K562 (cell line): ENCODE measurements around the gene TTC28. TPM values are rescaled to one million over a fixed set of nuclear protein-coding genes. Genes with fewer than 3 reads are reported as not detected.

Source experiments
- ATAC-seq: fragments of 200-7000 bp; cut with Tn5 transposase; 3 replicates; pipeline ENCODE4 v1.9.1; 2020; ENCODE audit warnings: moderate library complexity
- BruUV-seq: library from RNA; stranded (reverse); fragments of 400-500 nt; replicated peaks from 2 replicates; lab custom pipeline; 2021; lab: Mats Ljungman, UMichigan
- CTCF ChIA-PET: fragments of 300-600 bp; formaldehyde crosslinking; extraction: SDS; loops from one replicate; lab custom pipeline; 2021; ENCODE audit warnings: low intra/inter-chr PET ratio; lab: Yijun Ruan, JAX
- POLR2A ChIA-PET: fragments of 300-600, 350-650 bp; sonication (Branson Sonifier 250); formaldehyde crosslinking; extraction: SDS; loops from one replicate; lab custom pipeline; 2021; ENCODE audit warnings: antibody characterized with exemption, inconsistent platforms; lab: Yijun Ruan, JAX
- DNase-seq, 4 experiments: peaks; one replicate each; pipeline versions ENCODE4 v3.0.0 to v3.0.0-alpha.2; 2011 to 2018; ENCODE audit warnings: low spot score in 3 of 4, mixed read lengths in 3 of 4; ENCODE audit errors: extremely low read depth in 1 of 4
- FAIRE-seq: peaks from 2 replicates; lab custom pipeline; 2011; peaks lifted over from hg19 to GRCh38; lab: Jason Lieb, UNC
- H2AFZ ChIP-seq: 2 replicates; pipeline ENCODE4 v1.6.0; 2011; ENCODE audit warnings: low read depth, low read length, control low read depth, inconsistent platforms
- H3K27ac ChIP-seq: fragments of 200-600 bp; 3 replicates; pipeline ENCODE4 v1.8.0; 2011; ENCODE audit warnings: low read depth, mild to moderate bottlenecking, control low read depth, inconsistent platforms, low read length, moderate library complexity, mixed read lengths; ENCODE audit errors: extremely low read depth
- H3K27me3 ChIP-seq, 2 experiments: fragments of 300-600 bp in 1 of 2; 2 replicates in 1 of 2; 3 replicates in 1 of 2; pipeline versions ENCODE4 v1.6.0 to v1.8.0; 2011; ENCODE audit warnings: inconsistent platforms in 2 of 2, low read length in 2 of 2, mild to moderate bottlenecking in 1 of 2, mixed read lengths in 1 of 2, moderate library complexity in 1 of 2; ENCODE audit not compliant: control insufficient read depth in 2 of 2, insufficient read depth in 2 of 2
- H3K36me3 ChIP-seq: fragments of 300-600 bp; 3 replicates; pipeline ENCODE4 v1.8.0; 2011; ENCODE audit warnings: mild to moderate bottlenecking, low read length, inconsistent platforms; ENCODE audit not compliant: control insufficient read depth, insufficient read depth
- H3K4me1 ChIP-seq, 2 experiments: fragments of 200-600 bp in 1 of 2; replicated peaks in 1 of 2; 2 replicates in 1 of 2; 3 replicates in 1 of 2; pipeline versions ENCODE4 v1.5.1 to v1.8.0; 2011; ENCODE audit warnings: inconsistent platforms in 2 of 2, low read length in 2 of 2, mild to moderate bottlenecking in 1 of 2, mixed read lengths in 1 of 2, moderate library complexity in 1 of 2; ENCODE audit not compliant: control insufficient read depth in 2 of 2, insufficient read depth in 2 of 2
- H3K4me2 ChIP-seq: 2 replicates; pipeline ENCODE4 v1.6.1; 2011; ENCODE audit warnings: low read length, control low read depth, inconsistent platforms, mixed read lengths; ENCODE audit not compliant: insufficient read depth
- H3K4me3 ChIP-seq: fragments of 200-600 bp; sonication (generic), shearing (Covaris generic); 2 replicates; pipeline ENCODE4 v1.5.1; 2016; ENCODE audit warnings: control low read depth, inconsistent platforms
- H3K79me2 ChIP-seq: fragments of 200-600 bp; 3 replicates; pipeline ENCODE4 v1.8.0; 2011; ENCODE audit warnings: low read length, inconsistent platforms; ENCODE audit not compliant: control insufficient read depth, insufficient read depth
- H3K9ac ChIP-seq, 2 experiments: 2 replicates each; pipeline versions ENCODE4 v1.6.0 to v1.6.1; 2011; ENCODE audit warnings: low read depth in 2 of 2, low read length in 2 of 2, control low read depth in 1 of 2, inconsistent platforms in 1 of 2, mild to moderate bottlenecking in 1 of 2, mixed read lengths in 1 of 2; ENCODE audit not compliant: insufficient read depth in 1 of 2
- H3K9me1 ChIP-seq: one replicate; pipeline ENCODE4 v1.6.0; 2011; ENCODE audit warnings: inconsistent platforms, mild to moderate bottlenecking, low read length, moderate library complexity; ENCODE audit not compliant: control insufficient read depth, insufficient read depth
- H3K9me3 ChIP-seq: replicated peaks from 2 replicates; pipeline ENCODE4 v1.5.1; 2011; ENCODE audit warnings: low read depth, low read length, inconsistent platforms; ENCODE audit not compliant: control insufficient read depth, insufficient read depth
- H4K20me1 ChIP-seq: replicated peaks from 2 replicates; pipeline ENCODE4 v1.6.1; 2011; ENCODE audit warnings: low read length, inconsistent platforms, mixed read lengths; ENCODE audit not compliant: control insufficient read depth, insufficient read depth
- KDM1A ChIP-seq, 2 experiments: fragments of 450-650 bp; IDR thresholded peaks; 2 replicates each; pipeline ENCODE4 v1.6.1; 2016; ENCODE audit warnings: mild to moderate bottlenecking in 2 of 2
- NFATC3 ChIP-seq: fragments of 450-650 bp; IDR thresholded peaks from 2 replicates; pipeline ENCODE4 v1.6.1; 2017; ENCODE audit warnings: mild to moderate bottlenecking
- RHOXF2B ChIP-seq: fragments of 250-450 bp; sonication (Bioruptor Pico); conservative IDR thresholded peaks from 2 replicates; pipeline ENCODE4 v1.5.1; 2021
- RUNX1 ChIP-seq: sonication (generic); IDR thresholded peaks from 2 replicates; pipeline ENCODE4 v1.6.1; 2016; ENCODE audit warnings: antibody characterized with exemption, low read depth
- SP2 ChIP-seq: IDR thresholded peaks from 2 replicates; pipeline ENCODE4 v1.6.1; 2011; ENCODE audit warnings: mild to moderate bottlenecking, low read depth, low read length, moderate library complexity; ENCODE audit not compliant: poor library complexity, severe bottlenecking; ENCODE audit errors: extremely low read depth
- SRSF3 ChIP-seq: fragments of 200-400 bp; formaldehyde crosslinking; IDR thresholded peaks from 2 replicates; pipeline ENCODE4 v1.6.1; 2016; ENCODE audit warnings: mild to moderate bottlenecking, low read length, moderate library complexity; ENCODE audit not compliant: insufficient read depth
- SRSF9 ChIP-seq: fragments of 200-400 bp; formaldehyde crosslinking; IDR thresholded peaks from 2 replicates; pipeline ENCODE4 v1.6.1; 2017; ENCODE audit warnings: low read depth, low read length, borderline replicate concordance
- TAF1 ChIP-seq: IDR thresholded peaks from 2 replicates; pipeline ENCODE4 v1.6.1; 2011; ENCODE audit warnings: mild to moderate bottlenecking, low read length, moderate library complexity; ENCODE audit not compliant: insufficient read depth, control insufficient read depth, severe bottlenecking; ENCODE audit errors: extremely low read depth
- U2AF2 ChIP-seq: fragments of 200-400 bp; formaldehyde crosslinking; optimal IDR thresholded peaks from 2 replicates; pipeline ENCODE3; 2017; ENCODE audit warnings: low read depth, mild to moderate bottlenecking, low read length
- ZKSCAN1 ChIP-seq: fragments of 150-350 bp; IDR thresholded peaks from 2 replicates; pipeline ENCODE4 v1.6.1; 2016; ENCODE audit warnings: low read depth, low read length
- WGBS: fragments of 100-300 bp; shearing (Covaris generic); methylation state at CpG from one replicate; pipeline ENCODE4 v1.1.6; 2016; ENCODE audit warnings: low coverage, mixed read lengths; ENCODE audit not compliant: insufficient coverage; ENCODE audit errors: missing lambda C conversion rate; 5-methylcytosine and 5-hydroxymethylcytosine counted together
- in situ Hi-C: fragments of 300-500 bp; cut with MboI; formaldehyde crosslinking; loops from 4 replicates; pipeline ENCODE4 v1.15.0; 2018; ENCODE audit warnings: inconsistent platforms, mixed read lengths
- intact Hi-C: fragments of 100-400 bp; cut with micrococcal nuclease; formaldehyde crosslinking; loops from 2 replicates; pipeline ENCODE4 v1.14.2; 2022
- polyA plus RNA-seq, 8 experiments: library from polyadenylated mRNA; depleted of rRNA in 4 of 8; stranded (reverse) in 5 of 8; unstranded in 3 of 8; fragments of >200 nt; fragmentation: Nextera tagmentation in 2 of 8; fragmentation: Illumina TruSeq in 1 of 8; extraction: Ambion mirVana in 2 of 8; extraction: Trizol in 1 of 8; gene quantifications; 2 replicates each; pipeline versions ENCODE4 v1.2.1 to v1.2.3, GENCODE V29; 2011 to 2014; ENCODE audit warnings: inconsistent platforms in 1 of 8, missing spikeins in 1 of 8
- total RNA-seq, 7 experiments: library from RNA; depleted of rRNA in 6 of 7; stranded (reverse); fragments of >200 nt in 6 of 7; fragmentation: Illumina TruSeq in 2 of 7; extraction: Trizol in 2 of 7; gene quantifications; 2 replicates each; pipeline versions ENCODE4 v1.2.1 to v1.2.3, GENCODE V29; 2011 to 2021; ENCODE audit warnings: low replicate concordance in 1 of 7
- TF ChIP-seq, protein P1 (sequence below): fragments of 250-450 bp; sonication (Bioruptor Pico); IDR thresholded peaks from 2 replicates; pipeline ENCODE4 v1.5.0; 2020; ENCODE audit warnings: mild to moderate bottlenecking

Gene TTC28
- total and polyA plus RNA-seq, 9 of the 15 experiments (the other 6 are each of a cell fraction or from before 2014, with no cell fraction given) = 0.22 to 10.7 (median 3.1) TPM

DNA sequence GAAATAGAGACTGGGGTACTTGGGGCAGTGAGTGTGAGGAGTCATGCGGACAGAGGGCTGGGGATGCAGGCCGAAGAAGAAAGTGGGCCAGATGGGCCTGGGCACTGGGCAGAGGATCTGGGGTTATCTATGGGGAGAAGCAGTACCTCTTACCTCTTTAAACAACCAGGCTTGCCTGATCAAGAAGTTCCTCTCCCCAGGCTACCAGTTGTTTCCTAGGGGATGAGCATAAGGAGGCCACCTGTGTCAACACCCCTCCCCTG lies 662.2 kb downstream of the TTC28 start (continued):
- TF ChIP-seq RHOXF2B (CRISPR knock-in tag) (no peak), SP2 (no peak), SRSF3 (no peak)

GRCh38 chr22:28016781-28017557 lies 662.7 kb downstream of the TTC28 start:
- Histone ChIP-seq H3K27ac (no peak overlapping the region), H3K4me1 (peaks cover 0 to 6% of the 10 kb centered on the region in 2 experiments; a peak in 2 of 5 replicates), H3K4me2 (no peak overlapping the region), H3K9me1 (peaks cover 3% of the 10 kb centered on the region), H3K9me3 (no peaks in the 10 kb centered on the region), H2AFZ (no peak overlapping the region), H3K27me3 (no peaks in the 10 kb centered on the region), H4K20me1 (no peaks in the 10 kb centered on the region), H3K36me3 (no peaks in the 10 kb centered on the region), H3K79me2 (no peaks in the 10 kb centered on the region), H3K9ac (no peak overlapping the region), H3K4me3 (no peak overlapping the region)
- no peak for DNase-seq
- no peak for FAIRE-seq
- no TSS peak for BruUV-seq
- intact Hi-C loops = no loop called here
- WGBS = 40% methylated on average over 8 of the region's 12 CpGs
- in situ Hi-C loops = loop anchor here (25.0 kb wide), 2 partner anchors 605 to 1255 kb away; no protein-coding TSS in a partner anchor
- no peak for ATAC-seq
- POLR2A ChIA-PET = interaction anchor here (0.8 kb wide), 1 partner anchor 166 kb away, joined by 3 read pairs; no protein-coding TSS in a partner anchor
- TF ChIP-seq SRSF3 (no peak), RUNX1 (no peak), NFATC3 (no peak), U2AF2 (no peak), KDM1A (IDR thresholded peaks at IDR 0.05) (no peak), SRSF9 (no peak), TAF1 (no peak), ZKSCAN1 (no peak)
- TF ChIP-seq, protein P1, sequence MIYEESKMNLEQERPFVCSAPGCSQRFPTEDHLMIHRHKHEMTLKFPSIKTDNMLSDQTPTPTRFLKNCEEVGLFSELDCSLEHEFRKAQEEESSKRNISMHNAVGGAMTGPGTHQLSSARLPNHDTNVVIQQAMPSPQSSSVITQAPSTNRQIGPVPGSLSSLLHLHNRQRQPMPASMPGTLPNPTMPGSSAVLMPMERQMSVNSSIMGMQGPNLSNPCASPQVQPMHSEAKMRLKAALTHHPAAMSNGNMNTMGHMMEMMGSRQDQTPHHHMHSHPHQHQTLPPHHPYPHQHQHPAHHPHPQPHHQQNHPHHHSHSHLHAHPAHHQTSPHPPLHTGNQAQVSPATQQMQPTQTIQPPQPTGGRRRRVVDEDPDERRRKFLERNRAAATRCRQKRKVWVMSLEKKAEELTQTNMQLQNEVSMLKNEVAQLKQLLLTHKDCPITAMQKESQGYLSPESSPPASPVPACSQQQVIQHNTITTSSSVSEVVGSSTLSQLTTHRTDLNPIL (CRISPR knock-in tag) = no peak
- CTCF ChIA-PET = interaction anchor here (0.6 kb wide), 1 partner anchor 113 kb away, joined by 3 read pairs; no protein-coding TSS in a partner anchor
